GM11168 (cell line): ENCODE measurements around the gene GRM4.
"Not testable (repeated sequence)": the region's sequence is repeated elsewhere in the genome, so short reads cannot be mapped to it uniquely, and the experiment has no call there.

Experiments used
- in situ Hi-C: fragments of 300-500 bp; cut with MboI; formaldehyde crosslinking; loops from one replicate; pipeline ENCODE4 v1.12.0; 2022; ENCODE audit warnings: low sequenced_read_pairs; ENCODE audit not compliant: unreplicated experiment

GRM4 gene

GRCh38 chr6:34146021-34146782 is at the start of gene GRM4:
GRM4 (minus strand) TSS chr6:34146087; CDS start chr6:34133496, 12,591 bp downstream.
- in situ Hi-C loops, result no loop called here

- in situ Hi-C loops, result no loop called here
Measured at GRCh38 chr6:34194772-34195171, 48.9 kb upstream of the GRM4 start.

- in situ Hi-C loops, result no loop called here
Measured at GRCh38 chr6:34190504-34191122, 44.7 kb upstream of the GRM4 start.

- in situ Hi-C loops, result no loop called here
Measured at GRCh38 chr6:34189806-34190503, 44.1 kb upstream of the GRM4 start.

GRCh38 chr6:34184726-34185125 is 38.8 kb upstream of the GRM4 start:
- in situ Hi-C loops, result not testable (repeated sequence)

GRCh38 chr6:34182751-34183531 is 37.1 kb upstream of the GRM4 start:
- in situ Hi-C loops, result no loop called here

- in situ Hi-C loops, result no loop called here
Measured at GRCh38 chr6:34181908-34182307, 36.0 kb upstream of the GRM4 start.

GRCh38 chr6:34179106-34179720 is 33.3 kb upstream of the GRM4 start:
- in situ Hi-C loops, result no loop called here

GRCh38 chr6:34178357-34179105 is 32.6 kb upstream of the GRM4 start:
- in situ Hi-C loops, result no loop called here

- in situ Hi-C loops, result no loop called here
Measured at GRCh38 chr6:34177181-34177591, 31.3 kb upstream of the GRM4 start.

- in situ Hi-C loops, result no loop called here
Measured at GRCh38 chr6:34176261-34177031, 30.6 kb upstream of the GRM4 start.

- in situ Hi-C loops, result no loop called here
Measured at GRCh38 chr6:34174846-34175399, 29.0 kb upstream of the GRM4 start.

GRCh38 chr6:34172961-34173775 is 27.3 kb upstream of the GRM4 start:
- in situ Hi-C loops, result no loop called here

- in situ Hi-C loops, result no loop called here
Measured at GRCh38 chr6:34170346-34170745, 24.5 kb upstream of the GRM4 start.

- in situ Hi-C loops, result no loop called here
Measured at GRCh38 chr6:34169897-34170296, 24.0 kb upstream of the GRM4 start.

GRCh38 chr6:34161857-34162515 is 16.1 kb upstream of the GRM4 start:
- in situ Hi-C loops, result no loop called here

- in situ Hi-C loops, result loop anchor here (10.0 kb wide), 1 partner anchor 105 kb away; no protein-coding TSS in a partner anchor
Measured at GRCh38 chr6:34159844-34160243, 14.0 kb upstream of the GRM4 start.
